H7 (cell line): ENCODE data around the gene LAYN. TPM values are rescaled to one million over a fixed set of nuclear protein-coding genes. Genes with fewer than 3 reads are reported as not detected.

Experiments
- DNase-seq: peaks from one replicate; pipeline ENCODE4 v3.0.0; 2012
- H3K27me3 ChIP-seq: 2 replicates; pipeline ENCODE4 v1.6.0; 2011; ENCODE audit warnings: mild to moderate bottlenecking, low read length; ENCODE audit not compliant: control insufficient read depth, insufficient read depth
- H3K36me3 ChIP-seq: replicated peaks from 2 replicates; pipeline ENCODE4 v1.5.1; 2011; ENCODE audit warnings: low read length; ENCODE audit not compliant: control insufficient read depth, insufficient read depth
- H3K4me3 ChIP-seq: 2 replicates; pipeline ENCODE4 v1.5.1; 2011; ENCODE audit warnings: low read depth, mild to moderate bottlenecking, control low read depth, low read length, moderate library complexity; ENCODE audit not compliant: insufficient read depth
- total RNA-seq: library from RNA; depleted of rRNA; stranded (reverse); fragments of >200 nt; shearing (Covaris generic); gene quantifications from 2 replicates; pipeline ENCODE4 v1.2.3, GENCODE V29; 2014

LAYN gene
- total RNA-seq, 1 experiment from 2014 or later: 1.2 TPM

GRCh38 chr11:111585371-111585770 is 44.9 kb downstream of the LAYN start:
- no peaks in the 10 kb centered on the region for H3K36me3 ChIP-seq
- DNase-seq: no peak
- H3K27me3 ChIP-seq: no peaks in the 10 kb centered on the region
- H3K4me3 ChIP-seq: no peak overlapping the region

- H3K4me3 ChIP-seq: no peak overlapping the region
- no peaks in the 10 kb centered on the region for H3K27me3 ChIP-seq
- H3K36me3 ChIP-seq: no peaks in the 10 kb centered on the region
- peak; percentile 23 for DNase-seq
Measured at GRCh38 chr11:111586388-111586831, 45.9 kb downstream of the LAYN start.

- Histone ChIP-seq H3K4me3 (no peak overlapping the region), H3K27me3 (no peaks in the 10 kb centered on the region), H3K36me3 (no peaks in the 10 kb centered on the region)
- no peak for DNase-seq
Measured at GRCh38 chr11:111589114-111589513, 48.6 kb downstream of the LAYN start.

- no peaks in the 10 kb centered on the region for H3K27me3 ChIP-seq
- H3K4me3 ChIP-seq: no peak overlapping the region
- DNase-seq: no peak
- no peaks in the 10 kb centered on the region for H3K36me3 ChIP-seq
Measured at GRCh38 chr11:111589886-111590499, 49.5 kb downstream of the LAYN start.

- DNase-seq: no peak
- no peaks in the 10 kb centered on the region for H3K36me3 ChIP-seq
- no peaks in the 10 kb centered on the region for H3K27me3 ChIP-seq
- no peak overlapping the region for H3K4me3 ChIP-seq
Measured at GRCh38 chr11:111591187-111591960, 50.9 kb downstream of the LAYN start.

- Histone ChIP-seq H3K27me3 (no peaks in the 10 kb centered on the region), H3K4me3 (no peak overlapping the region), H3K36me3 (no peaks in the 10 kb centered on the region)
- no peak for DNase-seq
Measured at GRCh38 chr11:111592491-111592890, 52.0 kb downstream of the LAYN start.

GRCh38 chr11:111596319-111596718 is 55.8 kb downstream of the LAYN start:
- Histone ChIP-seq H3K4me3 (no peak overlapping the region), H3K27me3 (peaks cover 7% of the 10 kb centered on the region; the same call in 1 of the 2 replicates), H3K36me3 (no peaks in the 10 kb centered on the region)
- DNase-seq: no peak

- no peaks in the 10 kb centered on the region for H3K36me3 ChIP-seq
- DNase-seq: no peak
- no peak overlapping the region for H3K4me3 ChIP-seq
- H3K27me3 ChIP-seq: peaks cover 9% of the 10 kb centered on the region
Measured at GRCh38 chr11:111598148-111598547, 57.6 kb downstream of the LAYN start.

- DNase-seq: no peak
- H3K36me3 ChIP-seq: no peaks in the 10 kb centered on the region
Measured at GRCh38 chr11:111598559-111598958, 58.0 kb downstream of the LAYN start.

GRCh38 chr11:111601636-111601978 is 61.1 kb downstream of the LAYN start:
- peaks cover 13% of the 10 kb centered on the region for H3K27me3 ChIP-seq
- H3K36me3 ChIP-seq: no peaks in the 10 kb centered on the region
- peak overlapping the region; percentile 24 for H3K4me3 ChIP-seq
- no peak for DNase-seq

More at GRCh38 chr11:111598559-111598958, 58.0 kb downstream of the LAYN start:
- peaks cover 9% of the 10 kb centered on the region for H3K27me3 ChIP-seq
- H3K4me3 ChIP-seq: no peak overlapping the region

GRCh38 chr11:111601979-111602864 is 61.7 kb downstream of the LAYN start, which contains the start of gene SIK2:
SIK2 (plus strand) TSS chr11:111602449; CDS start chr11:111602564, 115 bp downstream.
- Histone ChIP-seq H3K36me3 (no peaks in the 10 kb centered on the region), H3K27me3 (peaks cover 13% of the 10 kb centered on the region), H3K4me3 (peak within 1 kb of the TSS; percentile 85)
- DNase-seq: peak; percentile 96

GRCh38 chr11:111602865-111603610 is 62.5 kb downstream of the LAYN start:
- Histone ChIP-seq H3K36me3 (no peaks in the 10 kb centered on the region), H3K27me3 (peaks cover 13% of the 10 kb centered on the region), H3K4me3 (peak overlapping the region; percentile 85)
- peak; percentile 71 for DNase-seq

- DNase-seq: no peak
- Histone ChIP-seq H3K36me3 (no peaks in the 10 kb centered on the region), H3K27me3 (peaks cover 13% of the 10 kb centered on the region), H3K4me3 (no peak overlapping the region)
Measured at GRCh38 chr11:111603611-111604130, 63.2 kb downstream of the LAYN start.
